Retinal pigment epithelial cell (primary cell): ENCODE results near the gene HEXD.

Source experiments
- DNase-seq: peaks from one replicate; pipeline ENCODE4 v3.0.0-alpha.2; 2010; ENCODE audit warnings: low read depth
- H3K4me3 ChIP-seq: 2 replicates; pipeline ENCODE4 v1.5.1; 2011; ENCODE audit warnings: mild to moderate bottlenecking, low read length, control low read depth, moderate library complexity
- TF ChIP-seq, protein P1 (sequence below): conservative IDR thresholded peaks from 2 replicates; pipeline ENCODE4 v1.5.1; 2011; ENCODE audit warnings: low read depth, low read length, control low read depth, inconsistent platforms

The HEXD gene

DNA sequence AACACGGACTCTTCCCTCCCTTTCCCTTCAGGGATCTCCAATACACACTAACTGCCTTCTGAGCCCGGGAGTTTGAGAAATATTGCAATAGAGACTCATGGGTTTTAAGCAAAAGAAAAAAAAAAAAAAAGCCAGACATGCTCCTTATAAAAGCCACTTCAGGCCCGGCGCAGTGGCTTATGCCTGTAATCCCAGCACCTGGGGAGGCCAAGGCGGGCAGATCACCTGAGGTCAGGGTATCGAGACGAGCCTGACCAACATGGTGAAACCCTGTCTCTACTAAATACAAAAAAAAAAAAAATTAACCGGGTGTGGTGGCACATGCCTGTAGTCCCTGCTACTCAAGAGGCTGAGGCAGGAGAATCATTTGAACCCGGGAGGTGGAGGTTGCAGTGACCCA lies 2.4 kb upstream of the HEXD start:
- TF ChIP-seq, protein P1, sequence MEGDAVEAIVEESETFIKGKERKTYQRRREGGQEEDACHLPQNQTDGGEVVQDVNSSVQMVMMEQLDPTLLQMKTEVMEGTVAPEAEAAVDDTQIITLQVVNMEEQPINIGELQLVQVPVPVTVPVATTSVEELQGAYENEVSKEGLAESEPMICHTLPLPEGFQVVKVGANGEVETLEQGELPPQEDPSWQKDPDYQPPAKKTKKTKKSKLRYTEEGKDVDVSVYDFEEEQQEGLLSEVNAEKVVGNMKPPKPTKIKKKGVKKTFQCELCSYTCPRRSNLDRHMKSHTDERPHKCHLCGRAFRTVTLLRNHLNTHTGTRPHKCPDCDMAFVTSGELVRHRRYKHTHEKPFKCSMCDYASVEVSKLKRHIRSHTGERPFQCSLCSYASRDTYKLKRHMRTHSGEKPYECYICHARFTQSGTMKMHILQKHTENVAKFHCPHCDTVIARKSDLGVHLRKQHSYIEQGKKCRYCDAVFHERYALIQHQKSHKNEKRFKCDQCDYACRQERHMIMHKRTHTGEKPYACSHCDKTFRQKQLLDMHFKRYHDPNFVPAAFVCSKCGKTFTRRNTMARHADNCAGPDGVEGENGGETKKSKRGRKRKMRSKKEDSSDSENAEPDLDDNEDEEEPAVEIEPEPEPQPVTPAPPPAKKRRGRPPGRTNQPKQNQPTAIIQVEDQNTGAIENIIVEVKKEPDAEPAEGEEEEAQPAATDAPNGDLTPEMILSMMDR: no peak
- DNase-seq: no peak
- H3K4me3 ChIP-seq: no peak overlapping the region

DNA sequence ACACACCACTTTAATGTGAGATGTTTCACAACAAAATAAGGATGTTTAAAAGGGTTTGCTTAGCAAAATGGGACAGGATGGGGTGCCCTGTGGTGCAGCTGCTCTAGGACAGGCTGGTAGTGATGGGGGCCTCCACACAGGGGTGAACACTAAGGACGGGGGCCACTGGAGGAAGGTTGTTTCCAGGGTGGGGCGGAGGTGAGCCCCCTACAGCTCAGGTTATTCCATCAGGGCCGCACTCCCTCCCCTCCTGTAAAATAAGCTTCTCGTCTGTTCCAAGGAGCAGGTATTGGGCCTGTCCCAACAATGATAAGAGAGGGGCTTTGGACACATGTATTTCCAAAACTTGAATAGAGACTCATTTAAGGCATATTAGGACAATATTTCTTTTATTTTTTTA lies 1.9 kb upstream of the HEXD start:
- H3K4me3 ChIP-seq: no peak overlapping the region
- DNase-seq: no peak
- TF ChIP-seq, protein P1: no peak

DNA sequence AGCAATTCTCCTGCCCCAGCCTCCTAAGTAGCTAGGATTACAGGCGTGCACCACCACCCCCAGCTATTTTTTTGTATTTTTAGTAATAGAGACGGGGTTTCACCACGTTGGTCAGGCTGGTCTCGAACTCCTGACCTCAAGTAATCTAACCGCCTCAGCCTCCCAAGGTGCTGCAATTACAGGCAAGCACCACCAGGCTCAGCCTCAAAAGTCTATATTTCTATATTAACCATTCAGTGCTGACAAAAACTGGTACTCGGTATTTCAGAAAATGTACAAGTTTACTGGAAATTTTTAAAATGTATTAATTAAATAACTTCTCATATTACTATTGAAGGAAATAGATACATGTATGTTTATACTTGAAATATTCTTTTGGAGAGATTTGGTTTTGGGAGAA lies 1.4 kb upstream of the HEXD start:
- DNase-seq: no peak
- no peak overlapping the region for H3K4me3 ChIP-seq
- TF ChIP-seq, protein P1: peak; percentile 16

DNA sequence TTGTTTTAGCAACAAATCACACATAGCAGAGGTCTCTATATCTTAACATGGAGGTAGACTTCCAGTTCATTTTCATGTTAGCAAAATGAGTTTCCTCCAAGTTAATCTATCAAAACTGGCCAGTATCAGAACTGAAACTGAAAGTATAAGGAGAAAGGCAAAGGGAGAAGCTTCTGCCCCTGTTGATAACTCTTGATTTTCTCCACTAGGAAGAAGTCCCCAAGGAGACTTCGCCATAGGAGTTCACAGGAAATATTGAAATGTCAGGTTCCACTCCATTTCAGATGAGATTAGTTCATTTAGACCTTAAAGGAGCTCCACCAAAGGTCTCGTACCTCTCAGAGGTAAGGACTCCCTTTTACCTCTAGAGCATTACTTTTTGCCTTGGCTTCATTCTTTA lies 1.4 kb downstream of the HEXD start:
- DNase-seq: no peak
- H3K4me3 ChIP-seq: no peak overlapping the region
- TF ChIP-seq, protein P1: no peak

DNA sequence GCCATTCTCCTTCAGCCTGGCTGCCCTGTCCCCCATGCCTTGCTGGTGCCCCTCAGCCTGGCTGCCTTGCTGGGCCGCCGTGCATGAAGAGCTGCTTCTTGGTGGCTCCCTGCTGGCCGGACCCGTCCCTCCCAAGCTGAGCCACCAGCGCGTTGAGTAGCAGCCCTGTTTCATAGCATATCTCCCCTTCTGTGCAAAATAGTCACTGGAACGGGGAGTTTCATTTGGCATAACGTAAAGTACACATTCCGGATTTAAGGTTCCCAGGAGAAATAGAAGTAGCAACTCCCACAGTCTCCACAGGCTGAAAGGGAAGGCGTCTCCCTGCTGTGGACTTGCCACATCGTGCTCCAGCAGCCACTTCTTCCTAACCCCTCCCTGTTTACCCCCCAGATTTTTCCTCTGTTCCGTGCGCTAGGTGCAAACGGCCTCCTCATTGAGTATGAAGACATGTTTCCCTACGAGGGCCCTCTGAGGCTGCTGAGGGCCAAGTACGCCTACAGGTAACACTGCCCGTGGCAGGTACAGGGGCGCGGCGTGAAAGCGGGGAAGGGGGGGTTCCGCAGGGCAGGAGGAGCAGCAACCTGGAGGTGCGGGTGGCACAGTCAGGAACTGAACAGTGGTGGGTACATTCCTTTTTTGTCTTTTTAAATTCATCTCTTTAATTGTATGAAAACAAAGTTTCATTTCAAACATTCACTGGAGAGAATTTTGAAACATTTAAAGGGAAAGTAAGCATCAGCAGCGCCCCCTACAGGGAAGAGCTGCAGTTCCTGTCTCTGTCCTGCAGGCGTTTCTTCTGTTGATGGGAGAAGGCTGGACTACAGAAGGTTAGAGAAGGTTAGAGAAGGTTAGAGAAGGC lies 6.1 kb downstream of the HEXD start:
- TF ChIP-seq, protein P1: peak; percentile 80
- no peak for DNase-seq
- no peak overlapping the region for H3K4me3 ChIP-seq

DNA sequence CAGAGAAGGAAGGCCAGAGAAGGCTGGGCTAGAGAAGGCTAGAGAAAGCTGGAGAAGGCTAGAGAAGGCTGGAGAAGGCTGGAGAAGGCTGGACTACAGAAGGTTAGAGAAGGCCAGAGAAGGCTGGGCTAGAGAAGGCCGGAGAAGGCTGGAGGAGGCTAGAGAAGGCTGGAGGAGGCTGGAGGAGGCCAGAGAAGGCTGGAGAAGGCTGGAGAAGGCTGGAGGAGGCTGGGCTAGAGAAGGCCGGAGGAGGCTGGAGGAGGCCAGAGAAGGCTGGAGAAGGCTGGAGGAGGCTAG lies 6.7 kb downstream of the HEXD start:
- H3K4me3 ChIP-seq: no peak overlapping the region
- DNase-seq: no peak
- TF ChIP-seq, protein P1: no peak

DNA sequence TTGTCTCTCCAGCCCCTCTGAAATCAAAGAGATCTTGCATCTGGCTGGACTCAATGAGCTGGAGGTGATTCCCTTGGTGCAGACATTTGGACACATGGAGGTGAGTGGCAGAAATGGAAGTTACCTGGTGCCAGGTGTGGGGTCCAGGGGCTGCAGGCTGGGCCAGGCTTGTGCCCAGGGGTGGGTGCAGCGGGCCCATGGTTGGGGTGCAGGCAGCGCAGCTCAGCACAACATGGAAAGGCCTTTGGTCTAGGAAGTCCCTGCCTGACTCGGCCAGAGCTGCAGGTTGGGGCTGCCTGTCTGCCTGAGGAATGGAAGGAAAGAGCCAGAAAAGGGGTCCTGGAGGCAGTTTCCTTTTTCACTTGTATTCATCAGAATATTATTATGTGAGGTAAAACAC lies 10.4 kb downstream of the HEXD start:
- H3K4me3 ChIP-seq: no peak overlapping the region
- DNase-seq: no peak
- TF ChIP-seq, protein P1: no peak
